ENCODE data around the gene HOMER3. TPM values are rescaled to one million over a fixed set of nuclear protein-coding genes. Genes with fewer than 3 reads are reported as not detected.

HOMER3 gene
- polyA plus RNA-seq (2013, experiment 1 of 2), result 3.9 TPM
- polyA plus RNA-seq (2013, experiment 2 of 2), result 4.0 TPM

- DNase-seq, result peak; percentile 53
Observed at GRCh38 chr19:18940769-18941627, at the start of gene HOMER3. Gene HOMER3 (minus strand): TSS chr19:18941217. CDS start chr19:18938982, 2,235 bp downstream.

GRCh38 chr19:18990128-18990708, 49.2 kb upstream of the HOMER3 start:
- Histone ChIP-seq H2BK120ac (ENCODE audit: low read depth, low read length) (no peak overlapping the region), H4K8ac (ENCODE audit: low read depth, low read length) (no peak overlapping the region), H3K79me2 (ENCODE audit: control insufficient read depth, insufficient read depth, low read length) (no peaks in the 10 kb centered on the region), H4K5ac (ENCODE audit: low read length) (no peak overlapping the region), H3K23ac (ENCODE audit: low read length) (no peak overlapping the region), H2AK5ac (ENCODE audit: low read length) (no peak overlapping the region), H3K4me3 (ENCODE audit: low read length) (no peak overlapping the region), H3K36me3 (ENCODE audit: control insufficient read depth, insufficient read depth, low read length) (peaks cover 6% of the 10 kb centered on the region), H3K27me3 (ENCODE audit: insufficient read depth, low read length, poor library complexity) (no peaks in the 10 kb centered on the region), H3K9ac (ENCODE audit: low read length) (no peak overlapping the region), H3K27ac (ENCODE audit: low read depth, low read length) (no peak overlapping the region), H3K4ac (ENCODE audit: low read depth, low read length) (no peak overlapping the region), H2BK5ac (ENCODE audit: low read length) (no peak overlapping the region), H3K18ac (ENCODE audit: low read length) (no peak overlapping the region), H3K4me1 (ENCODE audit: control insufficient read depth, low read depth, low read length) (no peaks in the 10 kb centered on the region), H3K56ac (ENCODE audit: low read length) (no peak overlapping the region), H3K4me2 (ENCODE audit: low read length) (no peak overlapping the region), H2BK15ac (replicated peaks; ENCODE audit: low read depth) (no peak overlapping the region), H3K79me1 (ENCODE audit: low read length) (peaks cover under 1% of the 10 kb centered on the region)
- DNase-seq, result no peak
- WGBS (ENCODE audit: extremely low coverage, insufficient coverage, low lambda C conversion rate), result no CpG with 5 or more reads among the region's 5 CpGs

More at GRCh38 chr19:18940769-18941627, at the start of gene HOMER3:
- H3K4me1 ChIP-seq (ENCODE audit: control insufficient read depth, low read depth, low read length), result no peaks in the 10 kb centered on the region
- no peak within 1 kb of the TSS for H2AK5ac ChIP-seq (ENCODE audit: low read length)
- peak within 1 kb of the TSS; percentile 85 for H3K56ac ChIP-seq (ENCODE audit: low read length)
- no peak within 1 kb of the TSS for H2BK15ac ChIP-seq (replicated peaks; ENCODE audit: low read depth)
- no peak within 1 kb of the TSS for H2BK5ac ChIP-seq (ENCODE audit: low read length)
- H3K23ac ChIP-seq (ENCODE audit: low read length), result no peak within 1 kb of the TSS
- no peaks in the 10 kb centered on the region for H3K79me1 ChIP-seq (ENCODE audit: low read length)
- H3K4ac ChIP-seq (ENCODE audit: low read depth, low read length), result peak within 1 kb of the TSS; percentile 96
- H3K4me3 ChIP-seq (ENCODE audit: low read length), result peak within 1 kb of the TSS; percentile 34
- H3K79me2 ChIP-seq (ENCODE audit: control insufficient read depth, insufficient read depth, low read length), result no peaks in the 10 kb centered on the region
- peak within 1 kb of the TSS; percentile 54 for H3K4me2 ChIP-seq (ENCODE audit: low read length)
- H2BK120ac ChIP-seq (ENCODE audit: low read depth, low read length), result peak within 1 kb of the TSS; percentile 54
- peak within 1 kb of the TSS; percentile 91 for H3K18ac ChIP-seq (ENCODE audit: low read length)
- peak within 1 kb of the TSS; percentile 63 for H3K9ac ChIP-seq (ENCODE audit: low read length)
- no peak within 1 kb of the TSS for H4K8ac ChIP-seq (ENCODE audit: low read depth, low read length)
- H4K5ac ChIP-seq (ENCODE audit: low read length), result no peak within 1 kb of the TSS
- no peak within 1 kb of the TSS for H3K27ac ChIP-seq (ENCODE audit: low read depth, low read length)
- H3K36me3 ChIP-seq (ENCODE audit: control insufficient read depth, insufficient read depth, low read length), result no peaks in the 10 kb centered on the region
- H3K27me3 ChIP-seq (ENCODE audit: insufficient read depth, low read length, poor library complexity), result peaks cover 5% of the 10 kb centered on the region
- WGBS (ENCODE audit: extremely low coverage, insufficient coverage, low lambda C conversion rate), result no CpG with 5 or more reads among the region's 81 CpGs

GRCh38 chr19:18989316-18989715, 48.3 kb upstream of the HOMER3 start:
- Histone ChIP-seq H3K79me2 (ENCODE audit: control insufficient read depth, insufficient read depth, low read length) (no peaks in the 10 kb centered on the region), H3K79me1 (ENCODE audit: low read length) (no peaks in the 10 kb centered on the region), H3K4ac (ENCODE audit: low read depth, low read length) (no peak overlapping the region), H4K8ac (ENCODE audit: low read depth, low read length) (no peak overlapping the region), H3K18ac (ENCODE audit: low read length) (no peak overlapping the region), H2BK120ac (ENCODE audit: low read depth, low read length) (no peak overlapping the region), H3K56ac (ENCODE audit: low read length) (no peak overlapping the region), H3K23ac (ENCODE audit: low read length) (no peak overlapping the region), H3K4me1 (ENCODE audit: control insufficient read depth, low read depth, low read length) (no peaks in the 10 kb centered on the region), H3K27ac (ENCODE audit: low read depth, low read length) (no peak overlapping the region), H2BK15ac (replicated peaks; ENCODE audit: low read depth) (no peak overlapping the region), H3K36me3 (ENCODE audit: control insufficient read depth, insufficient read depth, low read length) (peaks cover 4% of the 10 kb centered on the region), H3K4me3 (ENCODE audit: low read length) (no peak overlapping the region), H3K27me3 (ENCODE audit: insufficient read depth, low read length, poor library complexity) (no peaks in the 10 kb centered on the region), H2AK5ac (ENCODE audit: low read length) (no peak overlapping the region), H4K5ac (ENCODE audit: low read length) (no peak overlapping the region), H3K9ac (ENCODE audit: low read length) (no peak overlapping the region), H3K4me2 (ENCODE audit: low read length) (no peak overlapping the region), H2BK5ac (ENCODE audit: low read length) (no peak overlapping the region)
- WGBS (ENCODE audit: extremely low coverage, insufficient coverage, low lambda C conversion rate), result no CpG with 5 or more reads among the region's 10 CpGs
- no peak for DNase-seq

GRCh38 chr19:18987456-18987855, 46.4 kb upstream of the HOMER3 start:
- no peak overlapping the region for H3K23ac ChIP-seq (ENCODE audit: low read length)
- H3K4me2 ChIP-seq (ENCODE audit: low read length), result no peak overlapping the region
- H3K18ac ChIP-seq (ENCODE audit: low read length), result no peak overlapping the region
- H4K8ac ChIP-seq (ENCODE audit: low read depth, low read length), result no peak overlapping the region
- H3K4me1 ChIP-seq (ENCODE audit: control insufficient read depth, low read depth, low read length), result no peaks in the 10 kb centered on the region
- H3K4me3 ChIP-seq (ENCODE audit: low read length), result no peak overlapping the region
- no peak overlapping the region for H3K4ac ChIP-seq (ENCODE audit: low read depth, low read length)
- no peak overlapping the region for H2BK120ac ChIP-seq (ENCODE audit: low read depth, low read length)
- no peak overlapping the region for H4K5ac ChIP-seq (ENCODE audit: low read length)
- no peaks in the 10 kb centered on the region for H3K27me3 ChIP-seq (ENCODE audit: insufficient read depth, low read length, poor library complexity)
- H2BK15ac ChIP-seq (replicated peaks; ENCODE audit: low read depth), result no peak overlapping the region
- no CpG with 5 or more reads among the region's 4 CpGs for WGBS (ENCODE audit: extremely low coverage, insufficient coverage, low lambda C conversion rate)
- H2BK5ac ChIP-seq (ENCODE audit: low read length), result no peak overlapping the region
- no peaks in the 10 kb centered on the region for H3K79me1 ChIP-seq (ENCODE audit: low read length)
- no peak for DNase-seq
- no peak overlapping the region for H3K56ac ChIP-seq (ENCODE audit: low read length)
- no peak overlapping the region for H3K9ac ChIP-seq (ENCODE audit: low read length)
- H3K79me2 ChIP-seq (ENCODE audit: control insufficient read depth, insufficient read depth, low read length), result no peaks in the 10 kb centered on the region
- no peak overlapping the region for H2AK5ac ChIP-seq (ENCODE audit: low read length)
- no peaks in the 10 kb centered on the region for H3K36me3 ChIP-seq (ENCODE audit: control insufficient read depth, insufficient read depth, low read length)
- no peak overlapping the region for H3K27ac ChIP-seq (ENCODE audit: low read depth, low read length)

GRCh38 chr19:18985257-18985656, 44.2 kb upstream of the HOMER3 start:
- no peak overlapping the region for H3K4me3 ChIP-seq (ENCODE audit: low read length)
- no peak overlapping the region for H2BK15ac ChIP-seq (replicated peaks; ENCODE audit: low read depth)
- H3K23ac ChIP-seq (ENCODE audit: low read length), result no peak overlapping the region
- no peaks in the 10 kb centered on the region for H3K36me3 ChIP-seq (ENCODE audit: control insufficient read depth, insufficient read depth, low read length)
- no peak overlapping the region for H4K5ac ChIP-seq (ENCODE audit: low read length)
- no peak overlapping the region for H3K4ac ChIP-seq (ENCODE audit: low read depth, low read length)
- H3K4me2 ChIP-seq (ENCODE audit: low read length), result no peak overlapping the region
- no peak overlapping the region for H2BK120ac ChIP-seq (ENCODE audit: low read depth, low read length)
- no peak overlapping the region for H2BK5ac ChIP-seq (ENCODE audit: low read length)
- H2AK5ac ChIP-seq (ENCODE audit: low read length), result no peak overlapping the region
- no CpG with 5 or more reads among the region's 7 CpGs for WGBS (ENCODE audit: extremely low coverage, insufficient coverage, low lambda C conversion rate)
- H3K56ac ChIP-seq (ENCODE audit: low read length), result no peak overlapping the region
- no peak overlapping the region for H3K18ac ChIP-seq (ENCODE audit: low read length)
- no peak for DNase-seq
- no peaks in the 10 kb centered on the region for H3K79me1 ChIP-seq (ENCODE audit: low read length)
- no peak overlapping the region for H3K27ac ChIP-seq (ENCODE audit: low read depth, low read length)
- H3K27me3 ChIP-seq (ENCODE audit: insufficient read depth, low read length, poor library complexity), result no peaks in the 10 kb centered on the region
- H4K8ac ChIP-seq (ENCODE audit: low read depth, low read length), result no peak overlapping the region
- H3K9ac ChIP-seq (ENCODE audit: low read length), result no peak overlapping the region
- no peaks in the 10 kb centered on the region for H3K4me1 ChIP-seq (ENCODE audit: control insufficient read depth, low read depth, low read length)
- no peaks in the 10 kb centered on the region for H3K79me2 ChIP-seq (ENCODE audit: control insufficient read depth, insufficient read depth, low read length)

Data from mesendoderm (in vitro differentiated cells).